ENCODE results near the gene ADK. TPM values are rescaled to one million over a fixed set of nuclear protein-coding genes. Genes with fewer than 3 reads are reported as not detected.

The ADK gene
- total and polyA plus RNA-seq, 2 of the 13 experiments (the other 11 are each of a cell fraction or from before 2014, with no cell fraction given): 48.6 to 79.1 TPM

GRCh38 chr10:74213571-74214162 lies 62.6 kb downstream of the ADK start:
- peak; percentile 65; the same call in 2 of the 3 replicates for ATAC-seq
- Histone ChIP-seq H2AFZ (ENCODE audit: low read length) (no peak overlapping the region), H3K4me3 (replicated peaks in 1 of 3; ENCODE audit: insufficient read depth in 1 of 3, low read depth in 2 of 3, low read length in 3 of 3) (no peak overlapping the region), H3K27ac (ENCODE audit: extremely low read length, insufficient read depth, low read length) (no peak overlapping the region), H4K20me1 (ENCODE audit: insufficient read depth, low read length) (peaks cover 10% of the 10 kb centered on the region; the same call in 1 of the 2 replicates), H3K79me2 (ENCODE audit: insufficient read depth, low read length) (peaks cover 53% of the 10 kb centered on the region), H3K9ac (ENCODE audit: insufficient read depth, low read depth, low read length) (no peak overlapping the region), H3K36me3 (replicated peaks in 1 of 2; ENCODE audit: control insufficient read depth in 1 of 2, insufficient read depth in 2 of 2, low read length in 2 of 2) (peaks cover 2 to 6% of the 10 kb centered on the region in 2 experiments; a peak in 2 of 5 replicates), H3K4me2 (ENCODE audit: low read depth, low read length) (no peak overlapping the region), H3K27me3 (ENCODE audit: control insufficient read depth in 1 of 2, insufficient read depth in 2 of 2, low read length in 2 of 2) (no peaks in the 10 kb centered on the region), H3K4me1 (ENCODE audit: insufficient read depth, low read length) (no peaks in the 10 kb centered on the region), H3K9me3 (ENCODE audit: low read length) (no peaks in the 10 kb centered on the region)
- intact Hi-C loops (cut with micrococcal nuclease; ENCODE audit: unreplicated experiment): loop anchor here (10.0 kb wide), 1 partner anchor 59 kb away; the partner anchor contains the start of genes ADK and AP3M1
- peak; percentile 48 for DNase-seq (ENCODE audit: low spot score)
- WGBS (ENCODE audit: low lambda C conversion rate): 85% methylated on average over 3 of the region's 3 CpGs
- FAIRE-seq: no peak
- POLR2A ChIA-PET: interaction anchor here (0.9 to 1.7 kb wide), 2 partner anchors 37 to 62 kb away, joined by 3 to 4 read pairs; partner anchors contain the start of gene ADK
- no TSS peak for BruUV-seq (replicated peaks)
- in situ Hi-C loops (cut with HindIII; ENCODE audit: extremely low pct_ligation_motif_present, low pct_unique_long_range_greater_than_20kb): no loop called here
- CTCF ChIA-PET (ENCODE audit: low intra/inter-chr PET ratio, low total read pairs): interaction anchor here (1.1 kb wide), 1 partner anchor 61 kb away, joined by 5 read pairs; no protein-coding TSS in a partner anchor
- TF ChIP-seq TMF1 (CRISPR knock-in tag; IDR thresholded peaks at IDR 0.05; ENCODE audit: low read depth) (no peak), ZNF33B (CRISPR knock-in tag; IDR thresholded peaks at IDR 0.05) (no peak), TGIF2 (CRISPR knock-in tag; IDR thresholded peaks at IDR 0.05) (no peak), MEIS1 (CRISPR knock-in tag; IDR thresholded peaks at IDR 0.05; ENCODE audit: borderline replicate concordance) (no peak), KDM5B (CRISPR knock-in tag; IDR thresholded peaks at IDR 0.05; ENCODE audit: borderline replicate concordance) (no peak), MBD4 (IDR thresholded peaks at IDR 0.05; ENCODE audit: borderline replicate concordance, low read length) (no peak), SSRP1 (CRISPR knock-in tag; IDR thresholded peaks at IDR 0.05) (no peak), STAG1 (CRISPR knock-in tag; IDR thresholded peaks at IDR 0.05) (peak; percentile 44), ARNT (IDR thresholded peaks at IDR 0.05) (no peak), HOMEZ (CRISPR knock-in tag; IDR thresholded peaks at IDR 0.05; ENCODE audit: low read depth) (no peak), JUN (CRISPR knock-in tag; IDR thresholded peaks at IDR 0.05) (no peak), MED8 (CRISPR knock-in tag; IDR thresholded peaks at IDR 0.05; ENCODE audit: insufficient replicate concordance) (no peak), POLR2G (IDR thresholded peaks at IDR 0.05; ENCODE audit: low read depth, low read length) (no peak), NCOA5 (CRISPR knock-in tag; IDR thresholded peaks at IDR 0.05) (no peak), RXRB (CRISPR knock-in tag; IDR thresholded peaks at IDR 0.05; ENCODE audit: borderline replicate concordance) (no peak), ZNF672 (CRISPR knock-in tag; IDR thresholded peaks at IDR 0.05) (no peak), FOSL1 (CRISPR knock-in tag; IDR thresholded peaks at IDR 0.05; ENCODE audit: borderline replicate concordance) (no peak)
- TF ChIP-seq, protein P1, sequence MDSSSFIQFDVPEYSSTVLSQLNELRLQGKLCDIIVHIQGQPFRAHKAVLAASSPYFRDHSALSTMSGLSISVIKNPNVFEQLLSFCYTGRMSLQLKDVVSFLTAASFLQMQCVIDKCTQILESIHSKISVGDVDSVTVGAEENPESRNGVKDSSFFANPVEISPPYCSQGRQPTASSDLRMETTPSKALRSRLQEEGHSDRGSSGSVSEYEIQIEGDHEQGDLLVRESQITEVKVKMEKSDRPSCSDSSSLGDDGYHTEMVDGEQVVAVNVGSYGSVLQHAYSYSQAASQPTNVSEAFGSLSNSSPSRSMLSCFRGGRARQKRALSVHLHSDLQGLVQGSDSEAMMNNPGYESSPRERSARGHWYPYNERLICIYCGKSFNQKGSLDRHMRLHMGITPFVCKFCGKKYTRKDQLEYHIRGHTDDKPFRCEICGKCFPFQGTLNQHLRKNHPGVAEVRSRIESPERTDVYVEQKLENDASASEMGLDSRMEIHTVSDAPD (CRISPR knock-in tag; IDR thresholded peaks at IDR 0.05): no peak
- TF ChIP-seq, protein P2, sequence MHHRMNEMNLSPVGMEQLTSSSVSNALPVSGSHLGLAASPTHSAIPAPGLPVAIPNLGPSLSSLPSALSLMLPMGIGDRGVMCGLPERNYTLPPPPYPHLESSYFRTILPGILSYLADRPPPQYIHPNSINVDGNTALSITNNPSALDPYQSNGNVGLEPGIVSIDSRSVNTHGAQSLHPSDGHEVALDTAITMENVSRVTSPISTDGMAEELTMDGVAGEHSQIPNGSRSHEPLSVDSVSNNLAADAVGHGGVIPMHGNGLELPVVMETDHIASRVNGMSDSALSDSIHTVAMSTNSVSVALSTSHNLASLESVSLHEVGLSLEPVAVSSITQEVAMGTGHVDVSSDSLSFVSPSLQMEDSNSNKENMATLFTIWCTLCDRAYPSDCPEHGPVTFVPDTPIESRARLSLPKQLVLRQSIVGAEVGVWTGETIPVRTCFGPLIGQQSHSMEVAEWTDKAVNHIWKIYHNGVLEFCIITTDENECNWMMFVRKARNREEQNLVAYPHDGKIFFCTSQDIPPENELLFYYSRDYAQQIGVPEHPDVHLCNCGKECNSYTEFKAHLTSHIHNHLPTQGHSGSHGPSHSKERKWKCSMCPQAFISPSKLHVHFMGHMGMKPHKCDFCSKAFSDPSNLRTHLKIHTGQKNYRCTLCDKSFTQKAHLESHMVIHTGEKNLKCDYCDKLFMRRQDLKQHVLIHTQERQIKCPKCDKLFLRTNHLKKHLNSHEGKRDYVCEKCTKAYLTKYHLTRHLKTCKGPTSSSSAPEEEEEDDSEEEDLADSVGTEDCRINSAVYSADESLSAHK (CRISPR knock-in tag; IDR thresholded peaks at IDR 0.05; ENCODE audit: borderline replicate concordance): no peak
- TF ChIP-seq, protein P3, sequence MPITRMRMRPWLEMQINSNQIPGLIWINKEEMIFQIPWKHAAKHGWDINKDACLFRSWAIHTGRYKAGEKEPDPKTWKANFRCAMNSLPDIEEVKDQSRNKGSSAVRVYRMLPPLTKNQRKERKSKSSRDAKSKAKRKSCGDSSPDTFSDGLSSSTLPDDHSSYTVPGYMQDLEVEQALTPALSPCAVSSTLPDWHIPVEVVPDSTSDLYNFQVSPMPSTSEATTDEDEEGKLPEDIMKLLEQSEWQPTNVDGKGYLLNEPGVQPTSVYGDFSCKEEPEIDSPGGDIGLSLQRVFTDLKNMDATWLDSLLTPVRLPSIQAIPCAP (CRISPR knock-in tag; IDR thresholded peaks at IDR 0.05; ENCODE audit: low read depth): no peak
